ENCODE results near the gene CDH4.

DNA sequence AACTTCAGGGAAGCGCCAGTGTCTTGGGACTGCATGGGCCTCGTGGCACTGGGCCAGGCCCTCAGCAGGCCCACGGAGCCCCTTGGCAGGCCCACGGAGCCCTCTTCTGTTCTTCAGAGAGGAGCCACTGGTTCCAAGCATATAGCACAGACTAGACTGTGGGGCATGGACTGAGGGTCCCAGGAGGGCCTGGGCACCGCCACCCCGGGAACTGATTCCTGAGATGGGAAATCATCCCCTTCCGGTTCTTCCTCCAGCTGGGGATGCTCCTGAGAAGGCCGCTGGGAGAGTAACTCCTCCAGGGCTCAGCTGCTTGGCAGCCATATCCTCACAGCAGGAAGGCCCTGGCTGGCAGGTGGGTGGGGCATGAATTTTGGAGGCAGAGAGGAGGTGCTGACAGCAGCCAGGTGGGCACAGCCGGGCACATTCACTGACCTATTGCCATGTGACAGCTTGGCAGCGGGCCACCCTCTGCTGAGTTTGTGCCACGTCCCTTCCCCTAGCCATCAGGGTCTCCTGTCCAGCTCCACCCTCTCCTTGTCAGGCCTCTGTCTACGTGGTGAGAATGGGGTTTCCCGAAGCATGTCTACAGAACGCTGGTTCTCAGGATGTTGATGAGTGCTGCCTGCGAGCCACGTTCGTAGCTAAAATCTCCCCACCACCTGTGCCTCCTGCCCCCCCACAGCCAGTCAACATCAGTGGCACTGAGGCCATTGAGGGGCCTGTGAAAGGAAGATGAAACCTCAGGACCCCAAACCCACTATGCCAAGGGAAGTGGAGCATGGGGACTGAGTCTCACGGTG, 661.6 kb downstream of the CDH4 start:
- TF ChIP-seq, protein P1, sequence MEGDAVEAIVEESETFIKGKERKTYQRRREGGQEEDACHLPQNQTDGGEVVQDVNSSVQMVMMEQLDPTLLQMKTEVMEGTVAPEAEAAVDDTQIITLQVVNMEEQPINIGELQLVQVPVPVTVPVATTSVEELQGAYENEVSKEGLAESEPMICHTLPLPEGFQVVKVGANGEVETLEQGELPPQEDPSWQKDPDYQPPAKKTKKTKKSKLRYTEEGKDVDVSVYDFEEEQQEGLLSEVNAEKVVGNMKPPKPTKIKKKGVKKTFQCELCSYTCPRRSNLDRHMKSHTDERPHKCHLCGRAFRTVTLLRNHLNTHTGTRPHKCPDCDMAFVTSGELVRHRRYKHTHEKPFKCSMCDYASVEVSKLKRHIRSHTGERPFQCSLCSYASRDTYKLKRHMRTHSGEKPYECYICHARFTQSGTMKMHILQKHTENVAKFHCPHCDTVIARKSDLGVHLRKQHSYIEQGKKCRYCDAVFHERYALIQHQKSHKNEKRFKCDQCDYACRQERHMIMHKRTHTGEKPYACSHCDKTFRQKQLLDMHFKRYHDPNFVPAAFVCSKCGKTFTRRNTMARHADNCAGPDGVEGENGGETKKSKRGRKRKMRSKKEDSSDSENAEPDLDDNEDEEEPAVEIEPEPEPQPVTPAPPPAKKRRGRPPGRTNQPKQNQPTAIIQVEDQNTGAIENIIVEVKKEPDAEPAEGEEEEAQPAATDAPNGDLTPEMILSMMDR (IDR thresholded peaks at IDR 0.05): no peak
- TF ChIP-seq EP300 (IDR thresholded peaks at IDR 0.05): no peak

All from ovary (tissue), 3 donors.